Neuronal stem cell (in vitro differentiated cells): ENCODE data around the gene TNIP2.
A peak's percentile ranks its signal among the peaks of the same experiment; 100 is the strongest.

Experiments used
- DNase-seq: peaks from one replicate; pipeline ENCODE4 v3.0.0-alpha.2; 2013; ENCODE audit warnings: low spot score
- H2AFZ ChIP-seq: one replicate; pipeline ENCODE4 v1.6.1; 2013; ENCODE audit warnings: mild to moderate bottlenecking, low read length, inconsistent platforms
- H2AK5ac ChIP-seq: 2 replicates; pipeline ENCODE4 v1.6.1; 2013; ENCODE audit warnings: low read depth, mild to moderate bottlenecking, inconsistent platforms, low read length, moderate library complexity, mixed read lengths
- H2BK120ac ChIP-seq: 2 replicates; pipeline ENCODE4 v1.6.1; 2013; ENCODE audit warnings: low read depth, mild to moderate bottlenecking, inconsistent platforms, low read length, moderate library complexity, mixed read lengths
- H2BK12ac ChIP-seq: one replicate; pipeline ENCODE4 v1.6.1; 2013; ENCODE audit warnings: low read length, inconsistent platforms
- H2BK15ac ChIP-seq: 2 replicates; pipeline ENCODE4 v1.6.1; 2013; ENCODE audit warnings: mild to moderate bottlenecking, low read length, inconsistent platforms, mixed read lengths
- H2BK5ac ChIP-seq: one replicate; pipeline ENCODE4 v1.6.1; 2013; ENCODE audit warnings: inconsistent platforms, mild to moderate bottlenecking, low read length, moderate library complexity
- H3K14ac ChIP-seq: one replicate; pipeline ENCODE4 v1.6.1; 2013; ENCODE audit warnings: low read length, inconsistent platforms
- H3K18ac ChIP-seq: 2 replicates; pipeline ENCODE4 v1.6.1; 2013; ENCODE audit warnings: low read length, inconsistent platforms
- H3K23ac ChIP-seq: 2 replicates; pipeline ENCODE4 v1.6.1; 2013; ENCODE audit warnings: low read depth, mild to moderate bottlenecking, mixed read lengths, low read length, inconsistent platforms; ENCODE audit not compliant: poor library complexity
- H3K27ac ChIP-seq: replicated peaks from 3 replicates; pipeline ENCODE4 v1.5.1; 2013; ENCODE audit warnings: low read length, inconsistent platforms
- H3K27me3 ChIP-seq, 3 experiments: 2 replicates each; pipeline ENCODE4 v1.6.1; 2013; ENCODE audit warnings: low read length in 3 of 3, mild to moderate bottlenecking in 2 of 3, inconsistent platforms in 1 of 3, low read depth in 1 of 3, mixed read lengths in 1 of 3, moderate library complexity in 1 of 3; ENCODE audit not compliant: control insufficient read depth in 3 of 3, insufficient read depth in 3 of 3
- H3K36me3 ChIP-seq, 2 donors: replicated peaks in 1 of 2; 2 replicates each; pipeline ENCODE4 v1.6.1; 2013; ENCODE audit warnings: low read length in 2 of 2; ENCODE audit not compliant: control insufficient read depth in 2 of 2, insufficient read depth in 2 of 2
- H3K4ac ChIP-seq: 2 replicates; pipeline ENCODE4 v1.6.1; 2013; ENCODE audit warnings: inconsistent platforms, mild to moderate bottlenecking, low read length, moderate library complexity
- H3K4me1 ChIP-seq, 2 donors: 1 replicate in 1 of 2; 2 replicates in 1 of 2; pipeline ENCODE4 v1.6.1; 2013; ENCODE audit warnings: low read length in 2 of 2, low read depth in 1 of 2; ENCODE audit not compliant: control insufficient read depth in 2 of 2, insufficient read depth in 1 of 2
- H3K4me2 ChIP-seq: one replicate; pipeline ENCODE4 v1.6.1; 2013; ENCODE audit warnings: mild to moderate bottlenecking, low read length, inconsistent platforms; ENCODE audit not compliant: insufficient read depth, poor library complexity, severe bottlenecking
- H3K4me3 ChIP-seq, 2 donors: 2 replicates each; pipeline ENCODE4 v1.5.1; 2013; ENCODE audit warnings: low read length in 2 of 2, mild to moderate bottlenecking in 2 of 2, inconsistent platforms in 1 of 2, moderate library complexity in 1 of 2
- H3K79me1 ChIP-seq: one replicate; pipeline ENCODE4 v1.6.1; 2013; ENCODE audit warnings: low read depth, mild to moderate bottlenecking, inconsistent platforms, low read length, moderate library complexity
- H3K9ac ChIP-seq: one replicate; pipeline ENCODE4 v1.6.1; 2013; ENCODE audit warnings: mild to moderate bottlenecking, low read depth, low read length, inconsistent platforms; ENCODE audit not compliant: poor library complexity
- H3K9me3 ChIP-seq, 2 donors: replicated peaks in 1 of 2; 2 replicates each; pipeline versions ENCODE3 to v1.6.1; 2013; ENCODE audit warnings: low read length in 2 of 2, mild to moderate bottlenecking in 2 of 2, inconsistent platforms in 1 of 2, low read depth in 1 of 2, mixed read lengths in 1 of 2, moderate library complexity in 1 of 2; ENCODE audit not compliant: control insufficient read depth in 2 of 2, insufficient read depth in 1 of 2
- H4K8ac ChIP-seq: one replicate; pipeline ENCODE4 v1.6.1; 2013; ENCODE audit warnings: low read depth, mild to moderate bottlenecking, inconsistent platforms, low read length, moderate library complexity
- H4K91ac ChIP-seq: one replicate; pipeline ENCODE4 v1.6.1; 2013; ENCODE audit warnings: low read length, low read depth, mild to moderate bottlenecking, inconsistent platforms; ENCODE audit not compliant: poor library complexity
- WGBS, 2 donors: extraction: QIAGEN DNeasy Blood & Tissue Kit; methylation state at CpG; one replicate each; pipeline ENCODE4 v1.1.7; 2013; ENCODE audit warnings: missing lambda C conversion rate in 2 of 2, mixed read lengths in 1 of 2; ENCODE audit not compliant: insufficient read length in 2 of 2, insufficient replicate concordance in 1 of 2; ENCODE audit errors: extremely low coverage in 2 of 2; 5-methylcytosine and 5-hydroxymethylcytosine counted together

Gene TNIP2

GRCh38 chr4:2797545-2798305, 41.6 kb upstream of the TNIP2 start:
- Histone ChIP-seq H2BK5ac (no peak overlapping the region), H3K4me2 (no peak overlapping the region), H2AK5ac (peak overlapping the region; percentile 58), H2BK15ac (peak overlapping the region; percentile 20), H3K27me3 (peaks cover 3 to 19% (median 16%) of the 10 kb centered on the region in 3 experiments), H3K4me3 (no peak overlapping the region), H3K79me1 (no peaks in the 10 kb centered on the region), H3K9me3 (no peaks in the 10 kb centered on the region), H2AFZ (peak overlapping the region; percentile 29), H3K27ac (no peak overlapping the region), H3K9ac (no peak overlapping the region), H3K23ac (peak overlapping the region; percentile 26), H3K4me1 (peaks cover 20 to 45% of the 10 kb centered on the region in 2 donors), H3K4ac (no peak overlapping the region), H3K18ac (peak overlapping the region; percentile 63), H4K91ac (no peak overlapping the region), H3K14ac (no peak overlapping the region), H2BK12ac (no peak overlapping the region), H2BK120ac (peak overlapping the region; percentile 7), H3K36me3 (no peaks in the 10 kb centered on the region), H4K8ac (peak overlapping the region; percentile 6)
- DNase-seq, result no peak
- WGBS, 2 donors, result no CpG with 5 or more reads among the region's 23 CpGs

DNA sequence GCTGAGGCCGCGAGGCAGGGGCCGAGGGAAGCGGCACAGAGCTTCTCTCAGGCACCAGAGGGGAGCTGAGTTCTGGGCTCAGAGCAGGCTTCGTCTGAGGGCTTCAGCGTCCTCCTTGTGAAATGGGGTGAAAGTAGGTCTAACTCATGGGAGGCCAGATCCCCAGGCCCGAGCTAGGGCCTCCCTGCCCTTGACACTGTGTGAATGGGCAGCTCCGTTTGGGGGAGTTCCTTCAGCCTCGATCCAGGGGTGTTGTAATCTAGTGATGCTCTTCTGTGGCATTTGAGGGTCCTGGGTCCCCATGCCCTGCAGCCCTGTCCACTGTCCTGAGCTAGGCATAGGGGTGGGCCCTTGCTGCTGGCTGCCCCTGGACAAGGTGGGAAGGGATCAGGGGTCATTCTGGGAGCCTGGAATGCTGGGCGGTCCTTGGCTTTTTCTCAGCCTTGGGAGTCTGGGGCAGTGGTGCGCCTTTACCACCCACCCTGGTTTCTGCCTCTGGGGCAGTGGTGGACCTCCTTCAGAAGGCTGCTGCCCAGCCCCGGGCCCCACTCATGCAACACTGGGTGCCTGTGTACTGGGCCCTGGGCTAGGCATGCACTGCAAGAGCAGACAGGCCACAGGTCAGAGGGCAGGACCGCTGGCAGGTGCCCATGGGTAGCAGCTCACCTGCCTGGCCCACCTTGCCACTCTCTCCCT, 40.9 kb upstream of the TNIP2 start:
- H2BK15ac ChIP-seq, result peak overlapping the region; percentile 20
- peak overlapping the region; percentile 43 for H2BK12ac ChIP-seq
- WGBS, 2 donors, result no CpG with 5 or more reads among the region's 13 CpGs
- H2AK5ac ChIP-seq, result peak overlapping the region; percentile 58
- peaks cover 3 to 23% (median 16%) of the 10 kb centered on the region in 3 experiments for H3K27me3 ChIP-seq
- H4K8ac ChIP-seq, result no peak overlapping the region
- no peak overlapping the region for H2BK5ac ChIP-seq
- no peak for DNase-seq
- H3K36me3 ChIP-seq, result no peaks in the 10 kb centered on the region
- no peak overlapping the region for H3K4me3 ChIP-seq
- no peak overlapping the region for H4K91ac ChIP-seq
- peak overlapping the region; percentile 27 for H3K9ac ChIP-seq
- H3K23ac ChIP-seq, result peak overlapping the region; percentile 40
- no peak overlapping the region for H2BK120ac ChIP-seq
- peaks cover 23 to 45% of the 10 kb centered on the region in 2 donors for H3K4me1 ChIP-seq
- no peak overlapping the region for H3K14ac ChIP-seq
- H2AFZ ChIP-seq, result no peak overlapping the region
- peak overlapping the region; percentile 46 for H3K18ac ChIP-seq
- H3K27ac ChIP-seq, result no peak overlapping the region
- H3K4ac ChIP-seq, result no peak overlapping the region
- no peak overlapping the region for H3K4me2 ChIP-seq
- H3K79me1 ChIP-seq, result no peaks in the 10 kb centered on the region
- no peaks in the 10 kb centered on the region for H3K9me3 ChIP-seq

- H3K4me1 ChIP-seq, result peaks cover 20 to 40% of the 10 kb centered on the region in 2 donors
- WGBS, 2 donors, result no CpG with 5 or more reads among the region's 27 CpGs
These were observed 40.0 kb upstream of the TNIP2 start for GRCh38 chr4:2795893-2796848.

More at GRCh38 chr4:2795893-2796848, 40.0 kb upstream of the TNIP2 start:
- Histone ChIP-seq H3K27ac (no peak overlapping the region), H4K8ac (no peak overlapping the region), H3K9ac (peak overlapping the region; percentile 27), H3K4me3 (peak overlapping the region in 1 of 2 donors; percentile 13), H4K91ac (no peak overlapping the region), H3K79me1 (no peaks in the 10 kb centered on the region), H3K23ac (peak overlapping the region; percentile 55), H3K36me3 (no peaks in the 10 kb centered on the region), H3K9me3 (no peaks in the 10 kb centered on the region), H3K14ac (peak overlapping the region; percentile 38), H2BK120ac (no peak overlapping the region), H2AK5ac (peak overlapping the region; percentile 93), H3K27me3 (peaks cover 3 to 31% (median 16%) of the 10 kb centered on the region in 3 experiments), H3K18ac (peak overlapping the region; percentile 46), H2BK5ac (peak overlapping the region; percentile 62), H3K4me2 (no peak overlapping the region), H2BK12ac (peak overlapping the region; percentile 46), H3K4ac (peak overlapping the region; percentile 18), H2AFZ (no peak overlapping the region), H2BK15ac (no peak overlapping the region)
- DNase-seq, result no peak
